Choroid plexus epithelial cell (primary cell): ENCODE results near the gene RBM5.

ENCODE experiments used
- DNase-seq: peaks from one replicate; pipeline ENCODE4 v3.0.0-alpha.2; 2010; ENCODE audit warnings: low read depth
- H3K4me3 ChIP-seq: 2 replicates; pipeline ENCODE4 v1.5.1; 2011; ENCODE audit warnings: low read depth, mild to moderate bottlenecking, control low read depth, low read length, moderate library complexity
- CTCF ChIP-seq: conservative IDR thresholded peaks from 2 replicates; pipeline ENCODE4 v1.5.1; 2011; ENCODE audit warnings: low read depth, mild to moderate bottlenecking, control low read depth, inconsistent platforms, low read length, moderate library complexity

The RBM5 gene

DNA sequence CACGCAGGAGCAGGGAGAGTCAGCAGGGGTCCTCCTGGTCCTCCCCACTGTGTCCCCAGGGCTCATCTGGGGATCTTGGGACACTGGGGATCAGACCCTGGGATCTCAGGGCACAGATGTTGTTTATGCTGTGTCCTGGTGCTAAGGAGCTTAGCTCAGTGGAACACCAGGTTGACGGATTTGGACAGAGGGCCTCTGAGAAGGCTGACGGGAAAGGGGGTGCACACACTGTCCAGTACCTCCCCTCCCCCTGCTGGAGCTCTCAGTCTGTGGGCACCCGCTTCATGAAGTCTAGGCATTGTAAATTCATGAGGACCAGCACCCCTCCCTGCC, 44.5 kb downstream of the RBM5 start:
- H3K4me3 ChIP-seq = no peak overlapping the region
- no peak for TF ChIP-seq CTCF
- DNase-seq = no peak

DNA sequence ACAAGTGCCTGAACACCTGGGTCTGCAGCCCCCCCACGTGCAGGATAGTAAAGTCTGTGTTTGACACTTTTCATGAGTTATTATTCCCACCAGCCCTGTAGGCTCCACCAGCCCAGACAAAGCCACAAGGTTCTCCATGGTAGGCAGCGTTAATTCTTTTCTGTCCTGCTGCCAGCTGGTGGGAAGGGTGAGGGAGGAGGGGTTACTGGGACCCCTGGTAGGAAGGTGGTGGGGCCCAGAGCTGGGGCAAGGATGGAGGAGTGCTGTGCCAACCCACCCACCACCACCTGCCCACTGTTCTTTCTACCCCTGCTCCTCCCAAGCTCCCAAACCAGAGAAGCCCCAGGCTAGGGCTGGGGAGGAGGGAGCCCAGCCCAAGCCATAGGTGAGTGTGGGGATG, 45.6 kb downstream of the RBM5 start:
- TF ChIP-seq CTCF = no peak
- no peak for DNase-seq
- H3K4me3 ChIP-seq = no peak overlapping the region

DNA sequence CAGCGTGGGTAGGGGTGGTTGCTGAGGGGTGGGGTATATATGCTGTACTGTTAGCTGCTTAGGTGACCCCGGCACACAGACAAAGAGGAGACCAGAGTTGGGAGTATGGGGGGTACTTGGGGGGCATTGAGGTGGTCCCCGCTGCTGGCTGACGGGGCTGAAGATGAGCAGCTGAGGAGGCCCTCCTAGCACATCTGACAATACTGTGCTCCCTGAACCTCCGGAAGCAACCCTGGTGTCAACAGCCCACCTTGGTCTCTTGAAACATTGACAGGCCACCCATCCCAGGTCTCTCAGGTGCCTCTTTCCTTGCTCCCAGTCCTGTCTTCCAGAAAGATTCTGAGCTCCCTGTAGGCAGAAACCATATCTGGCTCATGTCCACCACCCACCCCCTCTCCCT, 47.2 kb downstream of the RBM5 start:
- TF ChIP-seq CTCF = no peak
- H3K4me3 ChIP-seq = no peak overlapping the region
- DNase-seq = no peak

- H3K4me3 ChIP-seq = no peak overlapping the region
- TF ChIP-seq CTCF = no peak
- DNase-seq = no peak
Observed at GRCh38 chr3:50136714-50137405, 48.1 kb downstream of the RBM5 start.

- H3K4me3 ChIP-seq = no peak overlapping the region
- no peak for DNase-seq
- TF ChIP-seq CTCF = no peak
Observed at GRCh38 chr3:50137531-50137930, 48.8 kb downstream of the RBM5 start.

- TF ChIP-seq CTCF = no peak
Observed at GRCh38 chr3:50138266-50139200, 49.8 kb downstream of the RBM5 start.

More at GRCh38 chr3:50138266-50139200, 49.8 kb downstream of the RBM5 start:
- no peak for DNase-seq
- H3K4me3 ChIP-seq = no peak overlapping the region
